ENCODE results near the gene PPP1R14D.

DNA sequence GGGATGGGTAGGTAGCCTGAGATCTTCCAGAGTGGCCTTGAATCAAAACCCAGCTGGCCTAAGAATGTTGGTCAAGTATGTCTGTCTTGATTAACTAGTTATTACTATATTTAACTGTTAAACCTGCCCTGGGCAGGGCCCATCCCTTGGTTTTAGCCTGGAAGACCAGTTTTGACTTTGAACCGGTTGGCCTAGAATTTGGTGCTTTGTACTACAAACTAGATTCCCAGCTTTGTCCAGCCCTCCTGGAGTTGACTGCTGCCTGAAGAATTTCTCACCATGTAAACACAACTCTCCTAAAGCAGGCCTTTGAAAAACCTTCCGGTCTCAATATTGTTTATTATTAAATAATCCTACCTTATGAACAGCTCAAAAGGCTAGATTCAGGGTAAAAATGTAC is 42.7 kb downstream of the PPP1R14D start:
- TF ChIP-seq, protein P1, sequence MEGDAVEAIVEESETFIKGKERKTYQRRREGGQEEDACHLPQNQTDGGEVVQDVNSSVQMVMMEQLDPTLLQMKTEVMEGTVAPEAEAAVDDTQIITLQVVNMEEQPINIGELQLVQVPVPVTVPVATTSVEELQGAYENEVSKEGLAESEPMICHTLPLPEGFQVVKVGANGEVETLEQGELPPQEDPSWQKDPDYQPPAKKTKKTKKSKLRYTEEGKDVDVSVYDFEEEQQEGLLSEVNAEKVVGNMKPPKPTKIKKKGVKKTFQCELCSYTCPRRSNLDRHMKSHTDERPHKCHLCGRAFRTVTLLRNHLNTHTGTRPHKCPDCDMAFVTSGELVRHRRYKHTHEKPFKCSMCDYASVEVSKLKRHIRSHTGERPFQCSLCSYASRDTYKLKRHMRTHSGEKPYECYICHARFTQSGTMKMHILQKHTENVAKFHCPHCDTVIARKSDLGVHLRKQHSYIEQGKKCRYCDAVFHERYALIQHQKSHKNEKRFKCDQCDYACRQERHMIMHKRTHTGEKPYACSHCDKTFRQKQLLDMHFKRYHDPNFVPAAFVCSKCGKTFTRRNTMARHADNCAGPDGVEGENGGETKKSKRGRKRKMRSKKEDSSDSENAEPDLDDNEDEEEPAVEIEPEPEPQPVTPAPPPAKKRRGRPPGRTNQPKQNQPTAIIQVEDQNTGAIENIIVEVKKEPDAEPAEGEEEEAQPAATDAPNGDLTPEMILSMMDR (conservative IDR thresholded peaks at IDR 0.05; ENCODE audit: low read length) = no peak
- TF ChIP-seq EZH2phosphoT487 (IDR thresholded peaks at IDR 0.05; ENCODE audit: borderline replicate concordance, low read depth, low read length) = no peak

Measured in OCI-LY7 (cell line).